GM12875 (cell line): ENCODE results near the gene SETBP1.
"Not testable (repeated sequence)": the region's sequence is repeated elsewhere in the genome, so short reads cannot be mapped to it uniquely, and the experiment has no call there.

Experiments
- H3K4me3 ChIP-seq: one replicate; pipeline ENCODE4 v1.5.1; 2011; ENCODE audit warnings: low read depth, low read length, control low read depth
- CTCF ChIP-seq: IDR thresholded peaks from 2 replicates; pipeline ENCODE4 v1.5.1; 2011; ENCODE audit warnings: low read depth, mild to moderate bottlenecking, control low read depth, inconsistent platforms, low read length, moderate library complexity, borderline replicate concordance; ENCODE audit not compliant: insufficient read depth

Gene SETBP1

DNA sequence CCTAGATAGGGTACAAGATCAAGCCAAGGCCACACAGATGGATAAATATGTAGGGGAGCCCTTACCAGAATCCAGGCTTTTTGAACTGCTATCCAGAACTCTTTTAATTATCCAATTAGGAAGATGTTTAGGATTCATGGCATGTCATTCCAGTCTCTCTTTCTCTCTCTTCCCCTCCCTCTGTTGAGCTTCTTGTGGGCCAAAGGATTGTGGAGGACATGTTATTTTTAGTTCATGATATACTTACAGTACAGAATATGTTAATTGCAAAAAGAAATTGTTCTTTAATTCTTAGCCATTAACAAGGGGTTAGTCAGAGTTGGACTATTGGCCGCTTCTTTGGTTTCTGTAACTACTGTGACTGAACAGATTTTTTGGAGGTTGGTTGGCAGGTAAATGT is 113.0 kb downstream of the SETBP1 start:
- no peak overlapping the region for H3K4me3 ChIP-seq
- TF ChIP-seq CTCF = no peak

- TF ChIP-seq CTCF = no peak
- no peak overlapping the region for H3K4me3 ChIP-seq
These were observed 114.6 kb downstream of the SETBP1 start for GRCh38 chr18:44795241-44795640.

DNA sequence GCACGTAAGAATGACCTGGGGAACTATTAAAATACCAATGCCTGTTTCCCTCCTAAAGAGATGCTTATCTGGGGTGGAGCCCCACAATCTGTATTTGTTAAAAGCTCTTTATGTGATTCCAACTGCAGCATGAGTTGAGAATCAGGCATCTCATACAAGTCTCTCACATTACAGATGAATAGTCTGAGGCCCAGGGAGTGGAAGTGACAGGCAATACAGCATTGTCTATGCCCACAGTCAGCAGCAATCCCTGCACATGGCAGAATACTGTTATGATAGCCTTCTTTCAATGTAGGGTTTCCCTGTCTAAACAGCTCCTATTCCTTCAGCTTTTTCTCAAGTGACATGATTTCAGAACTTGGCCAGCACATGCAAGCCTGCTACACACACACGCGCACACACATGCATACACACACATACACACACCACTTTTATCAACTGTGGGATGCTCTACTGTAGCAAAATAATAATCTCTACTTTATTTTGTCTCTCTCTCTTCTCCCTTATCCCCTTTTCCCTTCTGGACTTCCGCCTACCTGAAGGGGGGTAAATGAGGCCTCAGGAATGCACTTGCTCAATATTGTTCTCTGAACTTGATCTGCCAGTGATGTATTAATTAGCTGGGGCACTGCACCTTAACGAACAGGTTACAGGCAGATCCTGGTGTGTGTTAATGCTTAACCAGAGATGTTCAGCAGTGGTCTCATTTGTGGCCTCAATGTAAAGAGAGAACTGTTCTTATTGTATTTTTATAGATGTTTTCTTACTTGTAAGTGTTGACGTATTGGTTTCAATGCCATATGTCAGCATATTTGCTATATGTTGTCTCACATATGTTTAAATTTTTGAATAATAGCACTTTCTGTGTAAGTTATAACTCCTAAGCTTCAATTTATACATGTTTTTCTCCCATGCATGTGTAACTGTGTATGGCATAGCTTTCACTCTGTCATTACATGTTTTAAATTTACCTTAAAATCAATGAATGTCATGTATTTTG is 116.0 kb downstream of the SETBP1 start:
- no peak for TF ChIP-seq CTCF
- H3K4me3 ChIP-seq = no peak overlapping the region

DNA sequence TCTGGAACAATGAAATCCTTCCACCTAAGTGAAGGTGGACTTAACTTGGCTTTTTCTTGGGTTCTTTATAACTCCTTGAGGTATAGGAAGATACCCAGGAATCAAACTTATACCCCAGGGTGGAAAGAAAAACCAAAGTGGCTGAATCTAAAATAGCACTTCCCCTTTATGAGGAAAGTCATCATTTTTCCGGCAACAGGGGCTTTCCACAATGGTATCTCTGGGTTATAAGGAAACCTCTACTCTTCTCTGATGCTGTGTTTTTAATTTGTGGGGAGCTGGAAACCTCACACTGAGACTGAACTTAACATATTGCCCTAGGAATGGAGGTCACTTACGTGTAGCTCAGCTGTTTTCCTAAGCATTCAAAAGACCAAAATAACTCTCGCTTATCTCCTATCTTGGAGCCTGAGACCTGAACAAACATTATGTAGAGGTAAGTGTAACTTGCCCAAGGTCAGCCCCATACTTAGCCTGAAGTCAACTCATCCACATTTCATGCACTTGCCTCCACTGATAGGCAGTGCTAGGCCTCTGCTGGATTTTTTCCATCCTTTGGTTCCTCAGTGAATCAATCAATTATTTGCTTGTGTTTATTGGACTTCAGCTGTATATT is 117.9 kb downstream of the SETBP1 start:
- no peak overlapping the region for H3K4me3 ChIP-seq
- TF ChIP-seq CTCF = no peak

DNA sequence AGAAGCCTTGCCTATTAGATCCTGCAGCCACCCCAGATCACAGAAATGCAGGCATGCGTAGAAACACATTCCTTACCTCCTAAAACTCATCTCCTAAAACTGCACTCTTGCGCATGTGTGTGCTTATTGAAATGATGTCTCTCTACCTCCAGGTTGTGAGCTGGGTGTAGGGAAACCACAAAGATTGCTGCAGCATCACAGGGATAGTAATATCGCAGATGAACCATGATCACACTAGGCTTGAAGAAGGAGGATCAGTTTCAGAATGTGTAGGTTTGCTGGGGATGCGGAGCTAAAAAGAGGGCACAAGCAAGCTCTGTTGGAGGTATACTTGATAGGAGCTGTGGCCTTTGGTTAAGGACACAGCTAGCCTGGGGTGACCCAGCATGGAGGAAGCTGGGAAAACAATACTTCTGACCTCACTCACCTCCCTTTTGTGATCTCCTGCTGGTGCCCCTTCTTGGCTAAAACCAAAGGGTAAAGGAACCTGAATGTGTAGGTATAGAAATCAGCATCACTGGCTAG is 118.8 kb downstream of the SETBP1 start:
- TF ChIP-seq CTCF = no peak
- no peak overlapping the region for H3K4me3 ChIP-seq

GRCh38 chr18:44799907-44800421 is 119.3 kb downstream of the SETBP1 start:
- no peak overlapping the region for H3K4me3 ChIP-seq
- TF ChIP-seq CTCF = no peak

- not testable (repeated sequence) for H3K4me3 ChIP-seq
These were observed 120.1 kb downstream of the SETBP1 start for GRCh38 chr18:44800766-44801165.
